Suprapubic skin (tissue), 4 donors: Measurements from ENCODE around the gene SQSTM1.

Experiments used
- EP300 ChIP-seq: sonication (generic); formaldehyde crosslinking; IDR thresholded peaks from one replicate; pipeline ENCODE4 v1.6.1; 2017; ENCODE audit warnings: antibody characterized with exemption
- POLR2A ChIP-seq, 2 donors: fragments of 450-650 bp; IDR thresholded peaks; one replicate each; pipeline ENCODE4 v1.6.1; 2017; ENCODE audit warnings: antibody characterized with exemption in 2 of 2, mild to moderate bottlenecking in 2 of 2, moderate library complexity in 2 of 2
- POLR2AphosphoS5 ChIP-seq, 3 donors: sonication (generic); formaldehyde crosslinking; IDR thresholded peaks; one replicate each; pipeline ENCODE4 v1.6.1; 2017; ENCODE audit warnings: antibody characterized with exemption in 3 of 3
- TF ChIP-seq, protein P1 (sequence below), 2 donors: fragments of 200-600 bp in 1 of 2; fragments of 450-650 bp in 1 of 2; sonication (generic) in 1 of 2; IDR thresholded peaks; one replicate each; pipeline ENCODE4 v1.5.1; 2016 to 2019; ENCODE audit warnings: antibody characterized with exemption in 2 of 2, mild to moderate bottlenecking in 1 of 2, moderate library complexity in 1 of 2

DNA sequence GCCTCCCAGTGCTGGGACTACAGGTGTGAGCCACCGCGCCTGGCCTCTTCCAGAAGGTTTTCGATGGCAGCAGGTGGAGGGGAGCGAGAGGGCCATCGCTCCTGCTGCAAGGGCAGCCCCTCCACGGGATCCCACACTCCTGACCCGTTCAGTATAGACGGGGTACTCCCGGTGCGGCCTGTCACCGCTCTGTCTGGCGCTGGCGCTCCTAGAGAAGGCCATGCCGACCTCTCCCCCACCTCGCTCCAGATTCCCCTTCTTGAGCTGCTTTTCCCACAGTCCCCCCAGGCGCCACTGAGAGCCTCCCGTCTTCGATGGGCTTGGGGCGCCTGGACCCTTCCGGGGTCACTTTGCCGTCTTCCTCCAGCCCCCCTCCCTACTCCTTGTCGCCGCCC is 4.3 kb upstream of the SQSTM1 start:
- TF ChIP-seq, protein P1, sequence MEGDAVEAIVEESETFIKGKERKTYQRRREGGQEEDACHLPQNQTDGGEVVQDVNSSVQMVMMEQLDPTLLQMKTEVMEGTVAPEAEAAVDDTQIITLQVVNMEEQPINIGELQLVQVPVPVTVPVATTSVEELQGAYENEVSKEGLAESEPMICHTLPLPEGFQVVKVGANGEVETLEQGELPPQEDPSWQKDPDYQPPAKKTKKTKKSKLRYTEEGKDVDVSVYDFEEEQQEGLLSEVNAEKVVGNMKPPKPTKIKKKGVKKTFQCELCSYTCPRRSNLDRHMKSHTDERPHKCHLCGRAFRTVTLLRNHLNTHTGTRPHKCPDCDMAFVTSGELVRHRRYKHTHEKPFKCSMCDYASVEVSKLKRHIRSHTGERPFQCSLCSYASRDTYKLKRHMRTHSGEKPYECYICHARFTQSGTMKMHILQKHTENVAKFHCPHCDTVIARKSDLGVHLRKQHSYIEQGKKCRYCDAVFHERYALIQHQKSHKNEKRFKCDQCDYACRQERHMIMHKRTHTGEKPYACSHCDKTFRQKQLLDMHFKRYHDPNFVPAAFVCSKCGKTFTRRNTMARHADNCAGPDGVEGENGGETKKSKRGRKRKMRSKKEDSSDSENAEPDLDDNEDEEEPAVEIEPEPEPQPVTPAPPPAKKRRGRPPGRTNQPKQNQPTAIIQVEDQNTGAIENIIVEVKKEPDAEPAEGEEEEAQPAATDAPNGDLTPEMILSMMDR (IDR thresholded peaks at IDR 0.05) = no peak
- TF ChIP-seq EP300 = no peak
- TF ChIP-seq POLR2AphosphoS5 (IDR thresholded peaks at IDR 0.05) = no peak
- TF ChIP-seq POLR2A (IDR thresholded peaks at IDR 0.05) = no peak
